ENCODE measurements around the gene POLR1G. TPM values are rescaled to one million over a fixed set of nuclear protein-coding genes. Genes with fewer than 3 reads are reported as not detected.
"Not testable (repeated sequence)": the region's sequence is repeated elsewhere in the genome, so short reads cannot be mapped to it uniquely, and the experiment has no call there.

Gene POLR1G
- polyA plus RNA-seq, 1 of the 3 experiments (the other 2 are of a cell fraction), result 11.9 TPM

DNA sequence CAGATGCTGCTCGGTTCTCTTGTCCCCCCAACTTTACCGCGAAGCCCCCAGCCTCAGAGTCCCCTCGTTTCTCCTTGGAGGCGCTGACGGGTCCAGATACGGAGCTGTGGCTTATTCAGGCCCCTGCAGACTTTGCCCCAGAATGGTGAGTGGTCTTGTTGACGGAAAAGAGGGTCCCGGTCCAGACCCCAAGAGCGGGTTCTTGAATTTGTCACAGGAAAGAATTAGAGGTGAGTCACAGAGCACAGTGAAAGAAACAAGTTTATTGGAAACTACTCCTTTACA lies 589 bp downstream of the POLR1G start:
- no peaks in the 10 kb centered on the region for H3K27me3 ChIP-seq (ENCODE audit: insufficient read depth)

DNA sequence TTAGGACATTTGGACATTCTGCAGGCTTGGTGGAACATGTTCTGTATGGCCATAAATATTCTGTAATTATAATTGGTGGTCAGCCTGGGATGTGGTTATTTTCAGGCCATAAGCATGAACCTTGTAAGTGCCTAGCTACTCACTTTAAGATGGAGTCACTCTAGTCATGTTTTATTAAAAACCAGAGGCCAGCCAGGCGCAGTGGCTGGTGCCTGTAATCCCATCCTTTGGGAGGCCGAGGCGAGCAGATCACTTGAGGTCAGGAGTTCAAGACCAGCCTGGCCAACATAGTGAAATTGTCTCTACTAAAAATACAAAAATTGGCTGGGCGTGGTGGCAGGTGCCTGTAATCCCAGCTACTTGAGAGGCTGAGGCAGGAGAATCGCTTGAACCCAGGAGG lies 1.1 kb downstream of the POLR1G start:
- not testable (repeated sequence) for H2AFZ ChIP-seq (ENCODE audit: low read depth); H3K27ac ChIP-seq (ENCODE audit: low read depth in 2 of 2, low read length in 1 of 2); H4K20me1 ChIP-seq (ENCODE audit: insufficient read depth); H3K9me3 ChIP-seq; DNase-seq; H3K27me3 ChIP-seq (ENCODE audit: insufficient read depth); H3K9me2 ChIP-seq
- POLR2A ChIA-PET, result interaction anchor here (1.2 to 1.5 kb wide), 2 partner anchors 9 to 10 kb away, joined by 3 to 4 read pairs; no protein-coding TSS in a partner anchor
- Histone ChIP-seq H3F3A (replicated peaks; ENCODE audit: insufficient read depth) (peaks cover 12% of the 10 kb centered on the region), H3K36me3 (replicated peaks in 1 of 2; ENCODE audit: control insufficient read depth in 1 of 2, insufficient read depth in 2 of 2, low read length in 1 of 2) (peaks cover 2 to 21% of the 10 kb centered on the region in 2 experiments), H3K4me3 (ENCODE audit: low read depth in 2 of 2, low read length in 1 of 2) (peak overlapping the region; percentile 87 to 97; a peak in 3 of 4 replicates), H3K4me2 (peak overlapping the region; percentile 88), H3K79me2 (ENCODE audit: insufficient read depth) (peaks cover 46% of the 10 kb centered on the region), H3K9ac (peak overlapping the region; percentile 97; the same call in 1 of the 2 replicates), H3K4me1 (ENCODE audit: control insufficient read depth in 1 of 2, insufficient read depth in 2 of 2, low read depth in 1 of 2, low read length in 1 of 2) (peaks cover 16 to 26% of the 10 kb centered on the region in 2 experiments; a peak in 3 of 4 replicates)
- whole genome bisulfite sequencing (ENCODE audit: low lambda C conversion rate), result 70% methylated on average over 5 of the region's 5 CpGs
- CTCF ChIA-PET, result interaction anchor here (0.7 to 2.7 kb wide), 4 partner anchors 9 to 78 kb away, joined by 3 to 14 read pairs (median 5); no protein-coding TSS in a partner anchor

More for the DNA sequence above, 589 bp downstream of the POLR1G start:
- H3K27ac ChIP-seq (ENCODE audit: low read depth in 2 of 2, low read length in 1 of 2), result no peak overlapping the region; a peak in 1 of 4 replicates
- H2AFZ ChIP-seq (ENCODE audit: low read depth), result no peak overlapping the region
- TF ChIP-seq POLR2AphosphoS5 (IDR thresholded peaks at IDR 0.05; ENCODE audit: low read depth, low read length) (no peak), FOXM1 (IDR thresholded peaks at IDR 0.05; ENCODE audit: low read depth) (no peak), TCF12 (IDR thresholded peaks at IDR 0.05) (no peak)
- DNase-seq, result no peak
- H3K9me2 ChIP-seq, result no peaks in the 10 kb centered on the region
- H3K9me3 ChIP-seq, result no peaks in the 10 kb centered on the region
- POLR2A ChIA-PET, result interaction anchor here (1.2 to 1.5 kb wide), 2 partner anchors 9 to 11 kb away, joined by 3 to 4 read pairs; no protein-coding TSS in a partner anchor
- peak overlapping the region; percentile 88 for H3K4me2 ChIP-seq
- peaks cover 12% of the 10 kb centered on the region for H3F3A ChIP-seq (replicated peaks; ENCODE audit: insufficient read depth)
- under 1% methylated on average over 10 of the region's 10 CpGs for WGBS (ENCODE audit: low lambda C conversion rate)
- peak overlapping the region; percentile 97 for H3K9ac ChIP-seq
- peaks cover 2 to 17% of the 10 kb centered on the region in 2 experiments for H3K36me3 ChIP-seq (replicated peaks in 1 of 2; ENCODE audit: control insufficient read depth in 1 of 2, insufficient read depth in 2 of 2, low read length in 1 of 2)
- H3K4me3 ChIP-seq (ENCODE audit: low read depth in 2 of 2, low read length in 1 of 2), result peak overlapping the region; percentile 87 to 97
- peaks cover 16 to 26% of the 10 kb centered on the region in 2 experiments; a peak in 3 of 4 replicates for H3K4me1 ChIP-seq (ENCODE audit: control insufficient read depth in 1 of 2, insufficient read depth in 2 of 2, low read depth in 1 of 2, low read length in 1 of 2)
- CTCF ChIA-PET, result interaction anchor here (0.7 to 2.7 kb wide), 4 partner anchors 10 to 79 kb away, joined by 3 to 14 read pairs (median 5); no protein-coding TSS in a partner anchor
- no peaks in the 10 kb centered on the region for H4K20me1 ChIP-seq (ENCODE audit: insufficient read depth)
- H3K79me2 ChIP-seq (ENCODE audit: insufficient read depth), result peaks cover 51% of the 10 kb centered on the region

DNA sequence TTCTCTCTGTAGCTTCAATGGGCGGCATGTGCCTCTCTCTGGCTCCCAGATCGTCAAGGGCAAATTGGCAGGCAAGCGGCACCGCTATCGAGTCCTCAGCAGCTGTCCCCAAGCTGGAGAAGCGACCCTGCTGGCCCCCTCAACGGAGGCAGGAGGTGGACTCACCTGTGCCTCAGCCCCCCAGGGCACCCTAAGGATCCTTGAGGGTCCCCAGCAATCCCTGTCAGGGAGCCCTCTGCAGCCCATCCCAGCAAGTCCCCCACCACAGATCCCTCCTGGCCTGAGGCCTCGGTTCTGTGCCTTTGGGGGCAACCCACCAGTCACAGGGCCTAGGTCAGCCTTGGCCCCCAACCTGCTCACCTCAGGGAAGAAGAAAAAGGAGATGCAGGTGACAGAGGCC lies 1.7 kb downstream of the POLR1G start:
- H3K4me3 ChIP-seq (ENCODE audit: low read depth in 2 of 2, low read length in 1 of 2), result no peak overlapping the region
- ChIA-PET POLR2A (interaction anchor here (1.2 to 1.5 kb wide), 2 partner anchors 8 to 10 kb away, joined by 3 to 4 read pairs; no protein-coding TSS in a partner anchor), CTCF (interaction anchor here (1.2 to 2.7 kb wide), 3 partner anchors 8 to 78 kb away, joined by 3 to 14 read pairs (median 7); no protein-coding TSS in a partner anchor)
- H3K79me2 ChIP-seq (ENCODE audit: insufficient read depth), result peaks cover 40% of the 10 kb centered on the region
- H3K9me3 ChIP-seq, result no peaks in the 10 kb centered on the region
- H3K9me2 ChIP-seq, result no peaks in the 10 kb centered on the region
- DNase-seq, result no peak
- H3K4me2 ChIP-seq, result no peak overlapping the region
- 92% methylated on average over 2 of the region's 8 CpGs for WGBS (ENCODE audit: low lambda C conversion rate)
- no peaks in the 10 kb centered on the region for H3K27me3 ChIP-seq (ENCODE audit: insufficient read depth)
- no peak overlapping the region for H3K27ac ChIP-seq (ENCODE audit: low read depth in 2 of 2, low read length in 1 of 2)
- peaks cover 2 to 26% of the 10 kb centered on the region in 2 experiments for H3K36me3 ChIP-seq (replicated peaks in 1 of 2; ENCODE audit: control insufficient read depth in 1 of 2, insufficient read depth in 2 of 2, low read length in 1 of 2)
- peaks cover 12% of the 10 kb centered on the region for H3F3A ChIP-seq (replicated peaks; ENCODE audit: insufficient read depth)
- peaks cover 14 to 26% of the 10 kb centered on the region in 2 experiments; a peak in 3 of 4 replicates for H3K4me1 ChIP-seq (ENCODE audit: control insufficient read depth in 1 of 2, insufficient read depth in 2 of 2, low read depth in 1 of 2, low read length in 1 of 2)
- no peak overlapping the region for H3K9ac ChIP-seq
- H2AFZ ChIP-seq (ENCODE audit: low read depth), result no peak overlapping the region
- no peaks in the 10 kb centered on the region for H4K20me1 ChIP-seq (ENCODE audit: insufficient read depth)
- TF ChIP-seq GABPA (IDR thresholded peaks at IDR 0.05; ENCODE audit: low read depth) (no peak), JUND (IDR thresholded peaks at IDR 0.05) (no peak), MXI1 (IDR thresholded peaks at IDR 0.05; ENCODE audit: low read depth, low read length) (no peak), SIN3A (IDR thresholded peaks at IDR 0.05; ENCODE audit: borderline replicate concordance, low read depth, low read length) (no peak), RXRA (IDR thresholded peaks at IDR 0.05; ENCODE audit: borderline replicate concordance, low read depth) (no peak), EZH2phosphoT487 (IDR thresholded peaks at IDR 0.05; ENCODE audit: borderline replicate concordance, low read depth) (no peak), RAD21 (IDR thresholded peaks at IDR 0.05; ENCODE audit: low read length) (no peak), GATA2 (CRISPR knock-in tag; IDR thresholded peaks at IDR 0.05) (no peak), TAF1 (IDR thresholded peaks at IDR 0.05; ENCODE audit: borderline replicate concordance, low read depth, low read length) (no peak)
- TF ChIP-seq, protein P1, sequence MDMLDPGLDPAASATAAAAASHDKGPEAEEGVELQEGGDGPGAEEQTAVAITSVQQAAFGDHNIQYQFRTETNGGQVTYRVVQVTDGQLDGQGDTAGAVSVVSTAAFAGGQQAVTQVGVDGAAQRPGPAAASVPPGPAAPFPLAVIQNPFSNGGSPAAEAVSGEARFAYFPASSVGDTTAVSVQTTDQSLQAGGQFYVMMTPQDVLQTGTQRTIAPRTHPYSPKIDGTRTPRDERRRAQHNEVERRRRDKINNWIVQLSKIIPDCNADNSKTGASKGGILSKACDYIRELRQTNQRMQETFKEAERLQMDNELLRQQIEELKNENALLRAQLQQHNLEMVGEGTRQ (IDR thresholded peaks at IDR 0.05; ENCODE audit: borderline replicate concordance, low read depth, low read length), result no peak
- TF ChIP-seq, protein P2, sequence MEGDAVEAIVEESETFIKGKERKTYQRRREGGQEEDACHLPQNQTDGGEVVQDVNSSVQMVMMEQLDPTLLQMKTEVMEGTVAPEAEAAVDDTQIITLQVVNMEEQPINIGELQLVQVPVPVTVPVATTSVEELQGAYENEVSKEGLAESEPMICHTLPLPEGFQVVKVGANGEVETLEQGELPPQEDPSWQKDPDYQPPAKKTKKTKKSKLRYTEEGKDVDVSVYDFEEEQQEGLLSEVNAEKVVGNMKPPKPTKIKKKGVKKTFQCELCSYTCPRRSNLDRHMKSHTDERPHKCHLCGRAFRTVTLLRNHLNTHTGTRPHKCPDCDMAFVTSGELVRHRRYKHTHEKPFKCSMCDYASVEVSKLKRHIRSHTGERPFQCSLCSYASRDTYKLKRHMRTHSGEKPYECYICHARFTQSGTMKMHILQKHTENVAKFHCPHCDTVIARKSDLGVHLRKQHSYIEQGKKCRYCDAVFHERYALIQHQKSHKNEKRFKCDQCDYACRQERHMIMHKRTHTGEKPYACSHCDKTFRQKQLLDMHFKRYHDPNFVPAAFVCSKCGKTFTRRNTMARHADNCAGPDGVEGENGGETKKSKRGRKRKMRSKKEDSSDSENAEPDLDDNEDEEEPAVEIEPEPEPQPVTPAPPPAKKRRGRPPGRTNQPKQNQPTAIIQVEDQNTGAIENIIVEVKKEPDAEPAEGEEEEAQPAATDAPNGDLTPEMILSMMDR (IDR thresholded peaks at IDR 0.05), result no peak
- TF ChIP-seq, protein P3, sequence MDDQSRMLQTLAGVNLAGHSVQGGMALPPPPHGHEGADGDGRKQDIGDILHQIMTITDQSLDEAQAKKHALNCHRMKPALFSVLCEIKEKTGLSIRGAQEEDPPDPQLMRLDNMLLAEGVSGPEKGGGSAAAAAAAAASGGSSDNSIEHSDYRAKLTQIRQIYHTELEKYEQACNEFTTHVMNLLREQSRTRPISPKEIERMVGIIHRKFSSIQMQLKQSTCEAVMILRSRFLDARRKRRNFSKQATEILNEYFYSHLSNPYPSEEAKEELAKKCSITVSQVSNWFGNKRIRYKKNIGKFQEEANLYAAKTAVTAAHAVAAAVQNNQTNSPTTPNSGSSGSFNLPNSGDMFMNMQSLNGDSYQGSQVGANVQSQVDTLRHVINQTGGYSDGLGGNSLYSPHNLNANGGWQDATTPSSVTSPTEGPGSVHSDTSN (IDR thresholded peaks at IDR 0.05), result no peak
- TF ChIP-seq, protein P4, sequence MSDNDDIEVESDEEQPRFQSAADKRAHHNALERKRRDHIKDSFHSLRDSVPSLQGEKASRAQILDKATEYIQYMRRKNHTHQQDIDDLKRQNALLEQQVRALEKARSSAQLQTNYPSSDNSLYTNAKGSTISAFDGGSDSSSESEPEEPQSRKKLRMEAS (IDR thresholded peaks at IDR 0.05; ENCODE audit: low read depth), result no peak
